HepG2 (cell line): ENCODE results near the gene SLC9B2. TPM values are rescaled to one million over a fixed set of nuclear protein-coding genes. Genes with fewer than 3 reads are reported as not detected.
A peak's percentile ranks its signal among the peaks of the same experiment; 100 is the strongest.

Source experiments
- ATM ChIP-seq: fragments of 450-650 bp; IDR thresholded peaks from 2 replicates; pipeline ENCODE4 v1.7.1; 2017; ENCODE audit warnings: mild to moderate bottlenecking, borderline replicate concordance
- BORCS8-MEF2B ChIP-seq: sonication (generic); formaldehyde crosslinking; IDR thresholded peaks from 2 replicates; pipeline ENCODE4 v1.8.0; 2022; ENCODE audit warnings: mild to moderate bottlenecking, missing genetic modification reagents
- GATA4 ChIP-seq: sonication (generic); IDR thresholded peaks from 2 replicates; pipeline ENCODE4 v1.6.1; 2016; ENCODE audit warnings: antibody characterized with exemption, low read depth, borderline replicate concordance
- HDAC6 ChIP-seq: fragments of 200-600 bp; sonication (generic); IDR thresholded peaks from 2 replicates; pipeline ENCODE4 v1.7.0; 2017; ENCODE audit warnings: mild to moderate bottlenecking, antibody characterized with exemption, low read length, low read depth
- HNF4G ChIP-seq, 2 experiments: sonication (generic) in 1 of 2; formaldehyde crosslinking in 1 of 2; IDR thresholded peaks; 2 replicates each; pipeline versions ENCODE4 v1.4.0 to v1.6.1; 2011 to 2020; ENCODE audit warnings: borderline replicate concordance in 2 of 2, low read depth in 2 of 2, mild to moderate bottlenecking in 2 of 2, low read length in 1 of 2, missing genetic modification reagents in 1 of 2, moderate library complexity in 1 of 2
- HNRNPUL1 ChIP-seq: fragments of 200-400 bp; formaldehyde crosslinking; IDR thresholded peaks from 2 replicates; pipeline ENCODE4 v1.6.1; 2017; ENCODE audit warnings: low read depth, mild to moderate bottlenecking, low read length, moderate library complexity
- KDM3A ChIP-seq: IDR thresholded peaks from 2 replicates; pipeline ENCODE4 v1.6.1; 2018; ENCODE audit warnings: low read depth, missing compliant biosample characterization
- KLF16 ChIP-seq, 2 experiments: sonication (generic) in 1 of 2; formaldehyde crosslinking in 1 of 2; IDR thresholded peaks; 2 replicates each; pipeline versions ENCODE4 v1.6.1 to v1.8.0; 2016 to 2023; ENCODE audit warnings: missing genetic modification reagents in 2 of 2, missing compliant biosample characterization in 1 of 2
- ONECUT2 ChIP-seq: sonication (generic); formaldehyde crosslinking; IDR thresholded peaks from 2 replicates; pipeline ENCODE4 v1.4.0; 2020; ENCODE audit warnings: missing genetic modification reagents
- RBFOX2 ChIP-seq: fragments of 200-400 bp; formaldehyde crosslinking; IDR thresholded peaks from 2 replicates; pipeline ENCODE4 v1.6.1; 2017; ENCODE audit warnings: low read depth, mild to moderate bottlenecking, low read length
- SMAD1 ChIP-seq: sonication (generic); formaldehyde crosslinking; IDR thresholded peaks from 2 replicates; pipeline ENCODE4 v1.4.0; 2020; ENCODE audit warnings: missing genetic modification reagents, low read depth, mild to moderate bottlenecking, borderline replicate concordance
- TBX3 ChIP-seq: fragments of 450-650 bp; IDR thresholded peaks from 2 replicates; pipeline ENCODE4 v1.6.1; 2017; ENCODE audit warnings: antibody characterized with exemption, mild to moderate bottlenecking, inconsistent platforms, borderline replicate concordance
- TOE1 ChIP-seq: sonication (generic); formaldehyde crosslinking; IDR thresholded peaks from 2 replicates; pipeline ENCODE4 v1.4.0; 2020; ENCODE audit warnings: mild to moderate bottlenecking, missing genetic modification reagents
- ZFP41 ChIP-seq: sonication (generic); formaldehyde crosslinking; IDR thresholded peaks from 2 replicates; pipeline ENCODE4 v1.4.0; 2020; ENCODE audit warnings: mild to moderate bottlenecking, missing genetic modification reagents, borderline replicate concordance
- ZNF101 ChIP-seq: sonication (generic); formaldehyde crosslinking; IDR thresholded peaks from 2 replicates; pipeline ENCODE4 v1.4.0; 2020; ENCODE audit warnings: mild to moderate bottlenecking, low read depth, missing genetic modification reagents, borderline replicate concordance
- ZNF124 ChIP-seq: sonication (generic); formaldehyde crosslinking; IDR thresholded peaks from 2 replicates; pipeline ENCODE4 v1.4.0; 2020; ENCODE audit warnings: missing genetic modification reagents
- ZNF225 ChIP-seq: sonication (generic); formaldehyde crosslinking; IDR thresholded peaks from 2 replicates; pipeline ENCODE4 v1.4.0; 2020; ENCODE audit warnings: mild to moderate bottlenecking, missing genetic modification reagents
- ZNF343 ChIP-seq: sonication (generic); formaldehyde crosslinking; IDR thresholded peaks from 2 replicates; pipeline ENCODE4 v1.4.0; 2020; ENCODE audit warnings: mild to moderate bottlenecking, missing genetic modification reagents
- ZSCAN12 ChIP-seq: sonication (generic); formaldehyde crosslinking; IDR thresholded peaks from 2 replicates; pipeline ENCODE4 v1.9.0; 2021; ENCODE audit warnings: mild to moderate bottlenecking, missing genetic modification reagents
- polyA plus RNA-seq, 8 experiments: library from polyadenylated mRNA; depleted of rRNA in 3 of 8; stranded (reverse) in 7 of 8; unstranded in 1 of 8; fragments of >200 nt; fragmentation: Illumina TruSeq in 4 of 8; extraction: Trizol in 4 of 8; gene quantifications; 2 replicates each; pipeline versions ENCODE4 v1.2.1 to v1.2.3, GENCODE V29; 2011 to 2016; ENCODE audit warnings: low read depth in 4 of 8, missing spikeins in 1 of 8, mixed read lengths in 1 of 8; ENCODE audit not compliant: insufficient read depth in 1 of 8
- total RNA-seq, 5 experiments: library from RNA; depleted of rRNA; stranded (reverse); fragments of >200 nt; fragmentation: Illumina TruSeq; extraction: Trizol; gene quantifications; 2 replicates each; pipeline ENCODE4 v1.2.3, GENCODE V29; 2016; ENCODE audit warnings: low read depth in 1 of 5
- TF ChIP-seq, protein P1 (sequence below): sonication (generic); formaldehyde crosslinking; IDR thresholded peaks from 2 replicates; pipeline ENCODE4 v1.4.0; 2020; ENCODE audit warnings: missing genetic modification reagents
- TF ChIP-seq, protein P2 (sequence below): sonication (generic); formaldehyde crosslinking; IDR thresholded peaks from 2 replicates; pipeline ENCODE4 v1.4.0; 2020; ENCODE audit warnings: missing genetic modification reagents
- TF ChIP-seq, protein P3 (sequence below): sonication (generic); formaldehyde crosslinking; IDR thresholded peaks from 2 replicates; pipeline ENCODE4 v1.4.0; 2020; ENCODE audit warnings: mild to moderate bottlenecking, missing genetic modification reagents
- TF ChIP-seq, protein P4 (sequence below): sonication (generic); formaldehyde crosslinking; IDR thresholded peaks from 2 replicates; pipeline ENCODE4 v1.8.1; 2023; ENCODE audit warnings: mild to moderate bottlenecking, moderate library complexity, missing genetic modification reagents

The SLC9B2 gene
- total and polyA plus RNA-seq, 2 of the 13 experiments (the other 11 are each of a cell fraction or from before 2014, with no cell fraction given), result 23.5 to 38.5 TPM

DNA sequence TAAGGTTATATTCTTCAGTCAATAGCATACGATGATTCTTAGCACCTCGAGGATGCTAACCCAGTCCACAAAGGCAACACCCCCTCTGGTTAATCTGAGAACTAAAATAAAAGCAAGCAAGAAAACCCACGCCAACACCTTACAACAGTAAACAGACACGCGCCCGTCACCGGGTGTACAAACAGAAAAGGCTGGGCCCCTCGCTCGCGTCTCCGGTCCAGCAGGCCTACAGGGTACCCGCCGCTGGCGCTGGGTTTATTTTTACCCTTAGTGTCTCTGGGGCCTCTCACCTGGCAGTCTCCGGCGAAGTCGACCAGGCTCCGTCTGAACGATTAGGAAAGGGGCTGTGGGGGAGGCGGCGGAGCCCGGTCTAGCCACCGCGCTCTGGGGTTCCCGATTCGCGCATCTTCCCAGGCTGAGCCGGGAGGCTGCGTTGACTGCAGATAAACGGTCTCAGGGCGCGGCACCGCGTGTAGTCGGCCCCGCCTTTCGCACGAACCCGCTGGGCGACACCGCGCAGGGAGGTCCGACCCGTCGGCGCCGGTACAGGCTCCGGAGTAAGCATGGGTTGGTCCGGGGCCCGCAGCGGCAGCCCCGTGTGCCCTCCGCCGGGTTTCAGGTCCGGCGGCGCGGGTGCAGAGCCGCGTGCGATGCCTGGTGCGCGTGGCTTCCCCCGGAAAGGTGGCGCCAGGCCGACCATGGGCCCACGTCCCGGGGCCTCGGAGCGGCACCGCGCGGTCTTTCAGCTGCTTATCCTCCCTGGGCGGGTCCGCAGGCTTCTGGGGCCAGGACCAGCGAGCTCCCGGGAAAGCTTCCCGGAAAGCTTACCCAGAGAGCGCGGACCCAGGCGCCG lies 441 bp downstream of the SLC9B2 start (continued):
- TF ChIP-seq, protein P1, sequence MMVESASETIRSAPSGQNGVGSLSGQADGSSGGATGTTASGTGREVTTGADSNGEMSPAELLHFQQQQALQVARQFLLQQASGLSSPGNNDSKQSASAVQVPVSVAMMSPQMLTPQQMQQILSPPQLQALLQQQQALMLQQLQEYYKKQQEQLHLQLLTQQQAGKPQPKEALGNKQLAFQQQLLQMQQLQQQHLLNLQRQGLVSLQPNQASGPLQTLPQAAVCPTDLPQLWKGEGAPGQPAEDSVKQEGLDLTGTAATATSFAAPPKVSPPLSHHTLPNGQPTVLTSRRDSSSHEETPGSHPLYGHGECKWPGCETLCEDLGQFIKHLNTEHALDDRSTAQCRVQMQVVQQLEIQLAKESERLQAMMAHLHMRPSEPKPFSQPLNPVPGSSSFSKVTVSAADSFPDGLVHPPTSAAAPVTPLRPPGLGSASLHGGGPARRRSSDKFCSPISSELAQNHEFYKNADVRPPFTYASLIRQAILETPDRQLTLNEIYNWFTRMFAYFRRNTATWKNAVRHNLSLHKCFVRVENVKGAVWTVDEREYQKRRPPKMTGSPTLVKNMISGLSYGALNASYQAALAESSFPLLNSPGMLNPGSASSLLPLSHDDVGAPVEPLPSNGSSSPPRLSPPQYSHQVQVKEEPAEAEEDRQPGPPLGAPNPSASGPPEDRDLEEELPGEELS (CRISPR knock-in tag), result 0 out of 2 replicates have a peak, but pooled peaks have one; percentile 30
- TF ChIP-seq HNF4G (IDR thresholded peaks at IDR 0.05; ENCODE audit: borderline replicate concordance, low read depth, low read length) (no peak), HNF4G (CRISPR knock-in tag; IDR thresholded peaks at IDR 0.05; ENCODE audit: borderline replicate concordance, low read depth) (no peak), ONECUT2 (no peak), ZSCAN12 (CRISPR knock-in tag) (no peak), ATM (no peak), SMAD1 (CRISPR knock-in tag) (no peak), ZNF343 (CRISPR knock-in tag) (no peak), GATA4 (no peak), ZFP41 (CRISPR knock-in tag) (no peak; the same call in 1 of the 2 replicates), BORCS8-MEF2B (peak; percentile 36; the same call in 1 of the 2 replicates), ZNF101 (CRISPR knock-in tag) (peak; percentile 31; the same call in 1 of the 2 replicates), KLF16 (CRISPR knock-in tag; IDR thresholded peaks at IDR 0.05) (peak in 1 of 2 experiments; percentile 80; a peak in 2 of 4 replicates), TBX3 (peak; percentile 8; the same call in 1 of the 2 replicates), RBFOX2 (peak; percentile 96), HNRNPUL1 (0 out of 2 replicates have a peak, but pooled peaks have one; percentile 51), ZNF225 (no peak; the same call in none of the 2 replicates), ZNF124 (CRISPR knock-in tag) (no peak), TOE1 (CRISPR knock-in tag) (no peak), KDM3A (CRISPR knock-in tag) (no peak), HDAC6 (no peak)
- TF ChIP-seq, protein P2, sequence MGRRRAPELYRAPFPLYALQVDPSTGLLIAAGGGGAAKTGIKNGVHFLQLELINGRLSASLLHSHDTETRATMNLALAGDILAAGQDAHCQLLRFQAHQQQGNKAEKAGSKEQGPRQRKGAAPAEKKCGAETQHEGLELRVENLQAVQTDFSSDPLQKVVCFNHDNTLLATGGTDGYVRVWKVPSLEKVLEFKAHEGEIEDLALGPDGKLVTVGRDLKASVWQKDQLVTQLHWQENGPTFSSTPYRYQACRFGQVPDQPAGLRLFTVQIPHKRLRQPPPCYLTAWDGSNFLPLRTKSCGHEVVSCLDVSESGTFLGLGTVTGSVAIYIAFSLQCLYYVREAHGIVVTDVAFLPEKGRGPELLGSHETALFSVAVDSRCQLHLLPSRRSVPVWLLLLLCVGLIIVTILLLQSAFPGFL, result no peak
- TF ChIP-seq, protein P3, sequence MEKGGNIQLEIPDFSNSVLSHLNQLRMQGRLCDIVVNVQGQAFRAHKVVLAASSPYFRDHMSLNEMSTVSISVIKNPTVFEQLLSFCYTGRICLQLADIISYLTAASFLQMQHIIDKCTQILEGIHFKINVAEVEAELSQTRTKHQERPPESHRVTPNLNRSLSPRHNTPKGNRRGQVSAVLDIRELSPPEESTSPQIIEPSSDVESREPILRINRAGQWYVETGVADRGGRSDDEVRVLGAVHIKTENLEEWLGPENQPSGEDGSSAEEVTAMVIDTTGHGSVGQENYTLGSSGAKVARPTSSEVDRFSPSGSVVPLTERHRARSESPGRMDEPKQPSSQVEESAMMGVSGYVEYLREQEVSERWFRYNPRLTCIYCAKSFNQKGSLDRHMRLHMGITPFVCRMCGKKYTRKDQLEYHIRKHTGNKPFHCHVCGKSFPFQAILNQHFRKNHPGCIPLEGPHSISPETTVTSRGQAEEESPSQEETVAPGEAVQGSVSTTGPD (CRISPR knock-in tag), result no peak; the same call in 1 of the 2 replicates
- TF ChIP-seq, protein P4, sequence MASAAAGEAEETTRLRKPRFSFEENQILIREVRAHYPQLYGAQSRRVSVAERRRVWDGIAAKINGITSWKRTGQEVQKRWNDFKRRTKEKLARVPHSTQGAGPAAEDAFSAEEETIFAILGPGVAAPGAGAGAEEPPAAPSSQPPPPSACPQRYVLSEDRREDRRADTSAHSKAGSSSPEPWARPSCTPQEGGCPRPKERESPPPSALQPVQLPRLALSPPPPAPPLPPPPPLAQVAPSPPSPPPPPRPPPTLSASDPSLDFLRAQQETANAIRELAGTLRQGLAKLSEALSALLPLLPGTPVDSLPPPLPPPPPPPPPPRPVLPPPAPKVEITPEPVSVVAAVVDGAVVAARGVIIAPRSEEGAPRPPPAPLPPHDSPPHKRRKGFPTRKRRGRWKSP, result peak; percentile 76; the same call in 1 of the 2 replicates
